HL-60/S4 treated with phorbol 12-myristate 13-acetate at 8.2 ng/mL for 4 days and 3 days (cell line): Measurements from ENCODE around the gene FSTL4.

Experiments
- in situ Hi-C: fragments of 300-500 bp; cut with MboI; formaldehyde crosslinking; loops from 2 replicates; pipeline ENCODE4 v1.15.0; 2022; ENCODE audit warnings: low sequenced_read_pairs

The FSTL4 gene

DNA sequence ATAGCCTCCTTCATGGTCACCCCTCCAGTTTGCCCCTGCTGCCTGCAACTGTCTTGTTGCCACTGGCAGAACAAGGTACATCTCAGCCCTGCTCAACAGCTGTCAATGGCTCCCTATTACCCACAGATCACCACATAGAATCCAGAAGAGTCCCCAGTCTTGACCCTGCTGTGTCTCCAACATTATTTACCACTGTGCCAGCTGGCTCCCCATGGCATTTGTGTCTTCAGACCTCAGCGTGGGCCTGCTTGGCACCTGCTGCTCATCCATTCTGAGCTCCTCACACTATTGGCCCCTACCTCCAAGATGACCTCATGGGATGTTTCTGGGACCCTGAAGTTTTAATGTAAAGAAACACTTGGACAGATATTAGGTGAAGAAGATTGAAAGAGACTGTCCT is 358.7 kb downstream of the FSTL4 start:
- in situ Hi-C loops: no loop called here

DNA sequence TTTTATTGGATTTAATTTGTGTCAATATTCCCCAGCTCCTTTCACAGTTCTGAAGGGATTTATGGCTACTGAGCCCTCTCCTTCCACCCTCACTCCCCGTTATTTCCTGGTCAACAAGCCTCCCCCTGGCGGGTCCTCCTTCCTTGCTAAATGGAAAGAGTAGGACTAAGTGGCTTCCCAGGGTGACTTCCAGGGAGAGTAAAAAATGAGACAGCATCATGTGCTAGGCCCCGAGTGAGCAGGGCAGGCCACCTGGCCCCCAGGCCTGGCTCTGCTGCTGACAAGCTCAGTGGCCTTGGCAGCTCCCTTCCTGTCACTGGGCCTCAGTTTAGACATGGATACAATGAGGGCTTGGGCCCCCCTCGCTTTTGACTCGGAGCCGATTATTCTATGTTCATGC is 359.3 kb downstream of the FSTL4 start:
- in situ Hi-C loops: no loop called here

DNA sequence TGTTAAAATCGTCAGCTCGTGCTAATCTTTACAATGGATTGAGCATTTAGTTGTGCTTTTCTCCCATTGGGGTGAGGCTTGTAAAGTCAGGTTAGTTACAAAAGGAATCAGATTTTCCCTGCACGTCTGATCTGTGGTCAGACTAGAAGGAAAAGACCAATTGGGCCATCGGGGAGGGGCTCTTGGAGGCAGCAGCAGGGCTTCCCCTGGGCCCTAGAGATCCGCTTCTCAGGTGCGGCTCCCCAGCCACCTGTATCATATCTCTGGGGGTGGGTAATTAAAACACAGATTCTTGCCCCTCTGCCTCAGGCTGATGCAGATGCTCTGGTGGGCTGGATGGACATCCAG is 360.2 kb downstream of the FSTL4 start:
- in situ Hi-C loops: no loop called here

DNA sequence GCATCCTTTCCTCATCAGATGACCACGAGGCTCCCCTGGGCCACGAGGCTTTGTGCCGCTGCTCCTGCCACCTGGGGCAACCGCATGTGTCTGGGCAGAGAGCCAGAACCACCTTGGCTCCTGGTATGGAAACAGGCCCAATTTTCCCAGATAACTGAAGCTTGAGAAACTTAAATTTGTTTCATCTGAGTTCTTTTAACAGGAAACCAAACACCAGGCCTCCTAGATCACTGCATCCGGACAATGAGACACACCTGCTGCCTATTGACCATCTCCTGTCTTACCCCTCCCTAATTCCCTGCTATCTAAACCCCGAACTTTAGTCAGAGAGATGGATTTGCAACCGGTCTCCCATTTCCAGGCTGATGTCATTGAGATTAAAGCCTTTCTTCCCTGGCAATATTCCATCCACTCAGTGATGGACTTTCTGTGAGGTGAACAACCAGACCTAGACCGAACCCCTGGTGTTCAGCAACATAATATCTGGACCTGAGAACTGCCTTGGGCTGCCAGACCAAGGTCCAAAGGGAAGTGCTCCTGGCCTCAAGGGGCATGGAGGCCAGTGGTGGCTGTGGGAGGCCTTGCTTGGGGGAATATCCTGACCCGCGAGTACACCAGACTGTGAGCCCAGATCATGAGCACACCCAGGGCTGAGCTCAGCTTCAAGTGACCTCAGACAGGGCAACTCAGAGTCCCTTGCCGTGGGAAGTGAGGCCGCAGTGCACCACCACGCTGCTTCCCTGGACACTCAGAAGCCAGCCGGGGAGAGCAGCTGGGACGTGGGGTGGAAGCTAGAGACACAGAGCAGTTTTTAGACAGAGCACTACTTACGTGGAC is 360.8 kb downstream of the FSTL4 start:
- in situ Hi-C loops: no loop called here

DNA sequence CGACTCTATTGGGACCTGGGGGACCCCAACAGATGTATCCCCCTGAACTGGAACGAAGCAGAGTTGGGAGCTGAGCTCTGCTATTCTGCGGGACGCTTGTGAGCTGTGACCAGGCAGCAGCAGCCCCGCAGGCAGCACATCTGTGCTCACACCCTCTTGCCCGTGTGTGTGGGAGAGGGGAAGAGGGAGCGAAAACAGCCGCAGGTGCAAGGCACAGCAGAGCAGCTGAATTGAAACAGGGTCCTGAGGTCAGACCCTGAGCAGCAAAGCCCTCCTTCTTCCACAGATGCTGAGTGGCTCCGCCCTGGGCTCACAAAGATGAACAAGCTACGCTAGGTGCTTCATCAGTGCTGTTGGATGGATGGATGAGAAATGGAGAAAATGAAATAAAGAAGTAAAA is 361.8 kb downstream of the FSTL4 start:
- in situ Hi-C loops: no loop called here

DNA sequence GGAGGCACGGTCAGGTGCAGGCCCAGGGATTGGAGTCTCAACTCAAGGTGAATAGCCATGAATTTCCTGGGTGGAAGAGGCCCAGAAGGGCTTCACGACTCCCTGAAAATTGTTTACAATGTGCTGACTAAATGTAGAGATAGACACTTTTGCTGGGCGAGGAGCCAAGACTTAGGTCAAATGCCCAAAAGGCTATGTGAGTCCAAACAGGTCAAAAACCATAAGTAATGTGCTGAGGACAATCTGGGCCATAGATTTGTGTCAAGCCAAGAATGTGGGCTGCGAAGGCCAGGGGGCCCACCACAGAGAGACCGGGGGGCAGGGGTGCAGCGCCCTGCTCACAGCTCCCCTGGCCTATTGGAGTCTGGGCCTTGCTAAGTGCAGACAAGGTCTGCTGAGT is 362.7 kb downstream of the FSTL4 start:
- in situ Hi-C loops: no loop called here

DNA sequence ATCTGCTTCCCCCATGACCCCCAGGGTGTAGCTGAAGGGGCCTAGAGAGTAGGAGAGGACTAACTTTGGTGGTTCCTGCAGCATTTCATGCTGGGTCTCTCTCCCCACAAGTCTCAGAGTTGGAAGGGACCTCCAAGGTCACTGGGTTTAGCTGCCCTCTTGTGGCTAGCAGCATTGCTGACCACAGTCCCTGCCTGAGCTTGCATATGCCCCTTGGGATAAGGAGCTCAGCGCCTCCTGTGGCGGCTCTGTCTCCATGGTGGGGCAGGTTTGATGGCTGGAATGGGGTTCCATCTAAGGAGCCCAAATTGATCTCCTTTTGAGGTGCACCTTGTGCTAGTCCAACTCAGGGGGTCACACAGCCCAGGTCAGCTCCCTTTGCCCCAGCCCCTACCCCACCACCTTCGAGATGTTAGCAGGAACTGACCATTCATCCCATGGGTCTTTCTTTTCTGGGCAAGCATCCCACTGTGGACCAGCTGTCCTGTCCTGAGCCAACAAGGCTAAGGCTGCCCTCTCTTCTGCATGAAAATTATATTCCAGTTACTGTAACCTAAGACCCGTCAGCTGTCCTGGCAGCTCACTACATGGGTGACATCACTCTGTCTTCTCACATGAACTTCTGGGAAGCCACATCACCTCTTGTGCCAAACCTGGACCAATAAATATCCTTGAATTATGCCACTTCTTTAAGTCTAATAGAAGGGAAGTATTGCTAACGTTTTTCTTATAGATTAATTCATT is 364.3 kb downstream of the FSTL4 start:
- in situ Hi-C loops: no loop called here

DNA sequence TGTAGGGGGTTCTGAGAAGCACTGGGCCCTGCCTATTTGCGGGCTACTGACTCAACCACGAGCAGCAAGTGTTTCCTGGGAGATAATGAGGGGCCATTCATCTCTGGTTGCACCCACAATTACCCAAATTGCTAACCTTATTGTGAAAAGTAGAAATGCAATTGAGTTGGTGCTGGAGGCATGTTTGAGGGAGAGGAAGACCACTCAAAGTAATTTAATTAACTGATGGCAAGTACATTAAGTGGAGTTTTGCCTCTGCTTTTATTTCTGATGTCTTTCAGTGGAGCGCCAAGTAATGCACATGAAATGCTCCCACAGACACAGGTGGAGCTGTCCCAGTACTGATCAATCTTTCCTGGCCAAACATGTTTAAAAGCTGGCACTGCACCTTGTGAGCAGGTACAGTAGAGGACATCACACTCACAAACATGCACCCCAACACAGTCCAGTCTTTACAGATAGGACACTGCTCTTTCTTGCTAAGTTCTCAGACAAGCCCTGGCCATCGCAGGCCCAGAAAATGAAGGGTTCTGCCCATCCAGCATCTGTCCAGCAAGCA is 365.1 kb downstream of the FSTL4 start:
- in situ Hi-C loops: no loop called here

DNA sequence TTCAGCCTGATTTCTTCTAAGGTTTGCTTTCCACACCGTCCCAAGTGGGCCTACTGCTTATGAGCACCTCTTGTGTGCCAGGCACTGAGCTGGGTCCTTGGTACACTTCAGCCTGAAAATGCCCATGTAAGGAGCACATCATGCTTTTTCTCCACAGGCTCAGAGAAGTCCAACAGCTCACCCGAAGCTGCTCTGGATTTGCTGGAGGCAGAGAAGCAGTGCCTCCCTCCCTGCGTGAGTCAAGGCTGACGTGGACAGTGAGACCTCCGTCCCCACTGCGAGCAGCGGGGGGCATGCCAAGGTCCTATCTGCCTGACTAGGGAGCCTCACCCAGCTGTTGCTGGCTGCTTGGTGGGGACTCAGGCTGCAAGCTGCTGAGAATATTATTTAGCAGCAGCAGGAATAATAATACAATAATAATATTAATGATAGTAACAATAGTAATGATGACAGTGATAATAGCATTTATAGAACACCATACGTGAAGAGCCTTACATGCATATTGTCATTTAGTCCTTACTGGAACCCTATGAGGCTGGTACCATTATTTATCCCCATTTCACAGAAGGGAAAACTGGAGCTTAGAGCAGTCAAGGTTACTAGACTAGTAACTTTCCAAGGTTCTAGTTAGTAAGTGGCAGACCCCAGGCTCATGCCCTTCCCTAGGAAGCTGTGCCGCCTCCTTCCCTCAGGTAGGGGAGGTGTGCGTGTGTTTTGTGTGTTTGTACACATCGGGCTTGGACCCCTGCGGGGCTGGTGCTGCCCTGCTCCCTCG is 365.8 kb downstream of the FSTL4 start:
- in situ Hi-C loops: no loop called here

DNA sequence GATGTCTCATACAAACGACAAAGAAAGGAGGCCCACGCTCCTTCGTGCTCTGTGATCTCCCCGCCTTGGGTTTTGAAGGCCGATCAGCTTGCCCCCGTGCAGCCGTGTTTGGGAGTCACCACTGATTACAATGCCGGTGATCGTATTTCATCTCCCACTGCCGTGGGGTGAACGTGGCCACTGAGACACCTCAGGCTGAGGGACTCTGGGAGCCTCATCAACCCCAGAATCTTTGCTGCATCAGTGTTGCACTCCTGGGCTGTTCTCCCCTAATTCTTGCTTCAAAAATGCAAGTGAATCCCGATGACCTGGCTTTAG is 366.3 kb downstream of the FSTL4 start:
- in situ Hi-C loops: no loop called here

DNA sequence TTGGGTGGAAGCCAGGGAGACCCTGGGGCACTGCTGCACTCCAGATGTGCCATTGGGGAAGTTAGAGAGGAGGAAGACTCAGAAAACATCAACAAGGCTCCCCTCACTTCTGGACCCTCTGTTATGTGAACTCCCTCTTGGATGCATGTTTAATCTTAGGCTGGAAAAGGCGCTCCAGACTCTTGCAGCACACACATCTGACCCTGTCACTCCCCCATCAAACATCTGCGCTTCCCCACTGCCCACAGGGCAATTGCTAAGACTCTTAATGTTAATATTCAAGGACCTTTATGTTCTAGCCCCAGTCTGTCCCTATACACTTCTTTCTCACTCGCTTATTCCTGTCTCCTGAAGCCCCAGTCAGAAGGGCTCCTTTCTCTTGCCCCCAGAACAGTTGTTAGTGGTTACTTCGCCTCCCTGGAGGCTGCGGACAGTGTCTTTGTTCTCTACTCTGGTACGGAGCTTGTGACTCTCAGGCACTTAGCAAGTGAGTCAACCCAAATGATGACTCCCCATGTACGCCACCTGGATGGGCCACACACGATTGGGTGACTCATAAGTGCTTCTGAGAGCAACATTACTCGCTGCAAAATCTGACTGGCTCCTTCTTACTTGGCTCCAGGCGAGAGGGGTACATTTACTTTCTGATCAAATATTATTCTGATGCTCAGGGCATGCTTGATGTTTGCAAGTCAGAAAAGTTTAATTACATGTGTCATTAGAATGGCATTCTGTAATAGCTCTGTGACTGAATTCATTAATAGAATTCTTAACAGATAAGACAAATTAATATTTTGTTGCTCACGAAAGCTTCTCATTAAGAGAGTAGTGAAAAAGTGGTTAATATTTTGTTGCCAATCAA is 366.9 kb downstream of the FSTL4 start:
- in situ Hi-C loops: no loop called here

DNA sequence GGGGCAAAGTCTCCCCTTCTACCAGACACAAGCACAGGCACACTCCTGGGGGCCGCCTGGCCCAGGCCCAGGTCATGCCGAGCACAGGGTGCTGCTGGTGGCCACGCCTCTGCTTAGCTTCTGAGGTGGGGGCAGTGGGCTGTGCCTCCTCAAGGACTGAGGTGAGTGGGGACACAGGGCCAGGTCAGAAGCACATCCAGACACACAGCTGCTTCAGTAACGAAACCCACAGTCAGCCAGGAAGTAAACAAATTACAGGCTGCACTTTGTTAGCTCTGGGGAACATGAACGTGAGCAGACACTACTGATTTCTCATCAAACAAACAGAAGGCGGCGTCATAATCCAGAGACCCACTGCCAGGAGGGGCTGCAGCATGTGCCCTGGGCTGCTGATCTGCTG is 368.1 kb downstream of the FSTL4 start:
- in situ Hi-C loops: no loop called here

DNA sequence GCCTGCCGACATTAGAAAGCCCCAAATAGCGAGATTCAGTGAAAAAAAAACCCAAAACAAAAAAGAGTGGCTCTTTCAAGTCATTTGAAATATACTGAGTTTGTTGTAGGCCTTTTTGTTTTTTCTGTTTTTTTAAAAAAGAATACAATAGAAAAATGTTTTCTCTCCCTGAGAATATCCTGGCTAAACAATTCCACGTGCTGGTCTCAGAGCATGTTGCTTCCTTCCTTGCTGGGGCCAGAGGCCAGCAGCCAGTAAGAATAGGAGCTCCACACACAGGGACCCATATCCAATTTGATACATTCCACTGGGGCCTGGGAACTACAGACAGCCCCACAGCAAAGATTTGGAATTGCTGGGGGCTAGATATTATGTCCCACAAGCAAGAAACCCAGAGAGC is 369.1 kb downstream of the FSTL4 start:
- in situ Hi-C loops: no loop called here

DNA sequence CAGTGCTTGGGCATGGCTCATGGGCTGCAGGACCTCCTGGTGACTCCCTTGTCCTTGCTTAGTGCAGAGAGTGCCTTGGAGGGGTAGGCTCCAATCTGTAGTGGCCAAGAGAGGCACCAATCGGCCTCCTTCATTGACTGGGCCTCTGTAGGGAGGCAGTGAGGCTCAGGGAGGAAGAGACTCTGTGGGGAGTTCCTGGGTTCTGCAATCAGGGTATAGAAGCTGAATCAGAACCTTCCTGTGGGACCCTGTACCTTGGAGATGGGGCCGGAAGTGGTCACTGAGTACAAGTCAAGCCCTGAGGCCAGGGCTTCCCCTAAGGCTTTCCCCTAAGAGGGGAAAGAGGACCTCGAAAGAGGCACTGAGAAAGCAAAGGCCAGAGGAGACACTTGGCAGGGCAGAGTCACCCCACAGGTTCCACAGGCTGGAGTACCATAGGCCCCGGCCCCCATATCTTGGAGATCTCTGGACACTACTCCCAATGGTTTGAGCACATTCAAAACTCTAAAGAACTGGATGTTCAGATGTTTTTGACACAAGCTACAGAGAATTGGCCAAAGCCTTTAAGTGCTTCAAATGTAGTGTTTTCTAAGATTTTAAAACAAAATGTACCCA is 370.0 kb downstream of the FSTL4 start:
- in situ Hi-C loops: no loop called here

DNA sequence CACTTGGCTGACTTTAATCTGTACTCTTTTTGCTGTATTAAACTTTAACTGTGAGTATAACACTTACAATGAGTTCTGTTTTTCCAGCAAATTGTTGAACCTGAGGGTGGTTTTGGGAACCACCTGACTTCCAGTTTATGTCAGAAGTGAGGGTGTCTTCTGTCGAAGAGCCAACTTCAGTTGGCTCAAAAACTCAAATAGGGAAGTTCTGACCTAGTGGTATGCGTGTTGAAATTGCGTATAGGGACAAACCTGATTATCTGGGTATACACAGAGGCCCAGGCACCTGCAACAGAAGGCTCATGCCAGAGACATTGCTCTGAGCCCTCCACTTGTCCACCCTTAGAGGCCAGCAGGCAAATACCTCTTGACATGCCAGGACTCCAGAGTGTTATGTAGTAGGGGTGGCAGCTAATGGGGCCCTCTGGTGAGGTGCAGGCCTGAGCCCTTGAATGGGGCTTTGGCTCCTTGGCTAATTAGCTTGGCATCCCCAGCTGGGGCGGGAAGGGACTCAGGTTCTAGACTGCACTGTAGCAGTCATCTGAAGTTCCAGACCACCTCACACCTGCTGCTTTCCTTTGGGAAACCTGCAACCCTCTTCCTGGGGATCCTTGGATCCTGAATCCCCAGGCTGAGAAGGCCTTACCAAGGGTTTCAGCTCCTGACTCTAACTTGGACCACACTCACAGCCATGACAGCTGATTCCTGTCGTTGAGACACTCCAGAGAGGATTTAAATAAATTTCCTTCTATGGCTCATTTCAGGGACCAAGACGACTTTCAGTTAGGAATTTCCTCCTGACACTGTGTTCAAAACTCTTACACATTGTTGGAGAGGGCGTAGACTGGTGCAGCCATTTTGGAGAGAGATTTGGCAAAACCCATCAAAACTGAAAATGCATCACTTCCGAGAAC is 370.9 kb downstream of the FSTL4 start:
- in situ Hi-C loops: no loop called here

DNA sequence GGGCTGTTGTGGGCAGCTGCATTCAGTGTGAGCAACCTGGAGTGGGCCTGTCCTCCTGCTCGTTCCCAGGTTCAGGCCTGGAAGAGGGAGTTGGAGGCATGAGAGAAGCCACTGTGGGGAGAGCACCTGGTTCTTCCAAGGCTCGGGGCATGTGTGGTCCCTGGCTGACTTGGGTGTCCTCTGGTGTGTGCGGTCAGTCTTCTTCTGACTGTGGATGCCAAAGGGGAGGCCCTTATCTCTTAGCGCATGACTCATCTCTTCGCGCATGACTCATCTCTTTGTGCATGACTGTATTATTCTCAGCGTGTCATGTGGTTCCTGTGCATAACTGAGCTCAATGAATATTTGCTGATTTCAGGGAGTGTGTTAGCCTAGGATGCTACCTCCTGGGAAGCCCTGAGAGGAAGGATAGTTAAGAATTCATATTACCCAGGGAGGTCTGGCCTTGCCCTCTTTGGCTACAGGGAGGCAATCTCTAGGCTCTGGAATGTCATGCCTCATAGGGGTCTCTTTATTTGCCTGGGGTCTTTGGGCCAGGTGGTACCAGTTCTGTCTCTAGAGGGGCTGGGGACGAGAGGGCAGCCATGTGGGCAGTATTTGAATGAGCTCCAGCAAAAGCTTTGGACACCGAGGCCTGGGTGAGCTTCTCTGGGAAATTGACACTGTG is 371.8 kb downstream of the FSTL4 start:
- in situ Hi-C loops: no loop called here

DNA sequence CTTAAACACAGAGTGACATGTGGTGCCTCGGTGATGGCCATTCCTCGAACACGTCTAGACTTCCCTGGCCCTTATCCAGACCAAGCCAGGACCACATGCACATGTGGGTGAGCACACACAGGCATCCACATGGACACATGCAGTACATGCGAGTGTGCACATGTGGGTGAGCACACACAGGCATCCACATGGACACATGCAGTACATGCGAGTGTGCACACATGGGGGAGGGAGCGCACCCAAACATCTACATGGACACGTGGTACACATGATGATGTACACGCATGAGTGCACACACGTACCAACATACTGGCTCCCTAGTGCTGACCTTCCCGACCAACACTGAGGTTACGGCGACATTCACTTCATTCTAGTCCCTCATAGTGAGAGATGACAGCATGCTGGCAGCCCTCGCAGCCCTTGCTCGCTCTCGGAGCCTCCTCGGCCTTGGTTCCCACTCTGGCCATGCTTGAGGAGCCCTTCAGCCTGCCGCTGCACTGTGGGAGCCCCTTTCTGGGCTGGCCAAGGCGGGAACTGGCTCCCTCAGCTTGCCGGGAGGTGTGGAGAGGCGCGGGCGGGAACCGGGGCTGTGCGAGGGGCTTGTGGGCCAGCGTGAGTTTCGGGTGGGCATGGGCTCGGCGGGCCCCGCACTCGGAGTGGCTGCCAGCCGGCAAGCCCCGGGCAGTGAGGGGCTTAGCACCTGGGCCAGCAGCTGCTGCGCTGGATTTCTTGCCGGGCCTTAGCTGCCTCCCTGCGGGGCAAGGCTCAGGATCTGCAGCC is 373.7 kb downstream of the FSTL4 start:
- in situ Hi-C loops: no loop called here

DNA sequence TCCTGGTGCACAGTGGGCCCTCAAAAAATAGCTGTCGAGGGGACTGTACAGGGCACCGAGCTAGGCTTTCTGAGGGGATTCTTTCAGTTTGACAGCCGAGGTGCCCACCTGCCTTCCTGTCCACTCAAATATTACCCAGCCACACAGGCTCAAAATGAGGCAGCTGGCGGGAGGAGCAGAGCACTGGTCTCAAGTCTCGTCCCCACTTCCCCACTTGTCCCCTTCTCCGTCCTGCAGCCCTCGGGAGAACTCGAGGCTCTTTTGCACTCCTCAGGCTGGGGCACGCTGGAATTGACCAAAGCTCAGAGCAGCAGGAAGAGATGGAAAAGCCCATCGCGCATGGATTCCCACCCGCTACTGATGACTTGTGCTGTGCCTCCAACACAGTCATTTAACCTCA is 375.4 kb downstream of the FSTL4 start:
- in situ Hi-C loops: no loop called here
